HepG2 (cell line): ENCODE measurements around the gene SPOP. TPM values are rescaled to one million over a fixed set of nuclear protein-coding genes. Genes with fewer than 3 reads are reported as not detected.

Source experiments
- ATAC-seq: fragments of 200-7000 bp; cut with Tn5 transposase; 3 replicates; pipeline ENCODE4 v1.9.1; 2020; ENCODE audit warnings: mild to moderate bottlenecking, moderate library complexity
- BruUV-seq: library from RNA; stranded (reverse); fragments of 400-500 nt; replicated peaks from 2 replicates; lab custom pipeline; 2021; lab: Mats Ljungman, UMichigan
- CTCF ChIA-PET: fragments of 300-600 bp; formaldehyde crosslinking; extraction: SDS; loops from one replicate; lab custom pipeline; 2021; ENCODE audit warnings: low total read pairs, inconsistent platforms, low intra/inter-chr PET ratio; lab: Yijun Ruan, JAX
- POLR2A ChIA-PET: fragments of 350-600 bp; sonication (Branson Sonifier 250); formaldehyde crosslinking; loops from one replicate; lab custom pipeline; 2020; ENCODE audit warnings: antibody characterized with exemption, inconsistent platforms; lab: Yijun Ruan, JAX
- DNase-seq: peaks from one replicate; pipeline ENCODE4 v3.0.0-alpha.2; 2015; ENCODE audit warnings: low spot score
- FAIRE-seq: peaks from 3 replicates; lab custom pipeline; 2011; peaks lifted over from hg19 to GRCh38; lab: Jason Lieb, UNC
- H2AFZ ChIP-seq: one replicate; pipeline ENCODE4 v1.6.1; 2011; ENCODE audit warnings: low read length, inconsistent platforms
- H3K27ac ChIP-seq: fragments of 300-600 bp; 3 replicates; pipeline ENCODE4 v1.8.0; 2011; ENCODE audit warnings: mixed run types, mild to moderate bottlenecking, mixed read lengths, low read length, inconsistent platforms; ENCODE audit not compliant: insufficient read depth; ENCODE audit errors: extremely low read length
- H3K27me3 ChIP-seq, 2 experiments: fragments of 200-600 bp in 1 of 2; 2 replicates in 1 of 2; 3 replicates in 1 of 2; pipeline versions ENCODE4 v1.6.0 to v1.8.0; 2011; ENCODE audit warnings: low read length in 2 of 2, mild to moderate bottlenecking in 2 of 2, moderate library complexity in 2 of 2, inconsistent platforms in 1 of 2; ENCODE audit not compliant: insufficient read depth in 2 of 2, control insufficient read depth in 1 of 2
- H3K36me3 ChIP-seq, 2 experiments: fragments of 200-600 bp in 1 of 2; replicated peaks in 1 of 2; 2 replicates in 1 of 2; 3 replicates in 1 of 2; pipeline versions ENCODE4 v1.5.1 to v1.8.0; 2011; ENCODE audit warnings: low read length in 2 of 2, inconsistent platforms in 1 of 2; ENCODE audit not compliant: insufficient read depth in 2 of 2, control insufficient read depth in 1 of 2
- H3K4me1 ChIP-seq: 2 replicates; pipeline ENCODE4 v1.5.1; 2012; ENCODE audit warnings: low read length, inconsistent platforms; ENCODE audit not compliant: insufficient read depth
- H3K4me2 ChIP-seq: 2 replicates; pipeline ENCODE4 v1.6.0; 2011; ENCODE audit warnings: low read depth, low read length, inconsistent platforms
- H3K4me3 ChIP-seq, 3 experiments: fragments of 200-600 bp in 1 of 3; sonication (generic), shearing (Covaris generic) in 1 of 3; replicated peaks in 1 of 3; 2 replicates each; pipeline ENCODE4 v1.5.1; 2011 to 2016; ENCODE audit warnings: low read length in 3 of 3, inconsistent platforms in 2 of 3, low read depth in 2 of 3, mild to moderate bottlenecking in 2 of 3, control low read depth in 1 of 3, mixed read lengths in 1 of 3; ENCODE audit not compliant: insufficient read depth in 1 of 3
- H3K79me2 ChIP-seq: one replicate; pipeline ENCODE4 v1.6.1; 2011; ENCODE audit warnings: low read length, inconsistent platforms; ENCODE audit not compliant: insufficient read depth
- H3K9ac ChIP-seq: 2 replicates; pipeline ENCODE4 v1.6.0; 2011; ENCODE audit warnings: mild to moderate bottlenecking, low read depth, low read length, inconsistent platforms; ENCODE audit not compliant: insufficient read depth
- H3K9me3 ChIP-seq: 2 replicates; pipeline ENCODE4 v1.5.1; 2012; ENCODE audit warnings: mild to moderate bottlenecking, low read length
- H4K20me1 ChIP-seq: 2 replicates; pipeline ENCODE4 v1.6.0; 2011; ENCODE audit warnings: inconsistent platforms, mild to moderate bottlenecking, low read length, moderate library complexity; ENCODE audit not compliant: insufficient read depth
- CEBPB ChIP-seq: IDR thresholded peaks from 2 replicates; pipeline ENCODE4 v1.6.1; 2011; ENCODE audit warnings: low read depth, low read length, improper control_type of control experiment, borderline replicate concordance
- DDIT3 ChIP-seq: sonication (generic); formaldehyde crosslinking; IDR thresholded peaks from 2 replicates; pipeline ENCODE4 v1.4.0; 2020; ENCODE audit warnings: mild to moderate bottlenecking, missing genetic modification reagents
- HNF4G ChIP-seq, 2 experiments: sonication (generic) in 1 of 2; formaldehyde crosslinking in 1 of 2; IDR thresholded peaks; 2 replicates each; pipeline versions ENCODE4 v1.4.0 to v1.6.1; 2011 to 2020; ENCODE audit warnings: borderline replicate concordance in 2 of 2, low read depth in 2 of 2, mild to moderate bottlenecking in 2 of 2, low read length in 1 of 2, missing genetic modification reagents in 1 of 2, moderate library complexity in 1 of 2
- NKX3-1 ChIP-seq: sonication (generic); formaldehyde crosslinking; IDR thresholded peaks from 2 replicates; pipeline ENCODE4 v1.5.0; 2020; ENCODE audit warnings: missing genetic modification reagents
- RORA ChIP-seq: sonication (generic); formaldehyde crosslinking; IDR thresholded peaks from 2 replicates; pipeline ENCODE4 v1.5.0; 2020; ENCODE audit warnings: mild to moderate bottlenecking, missing genetic modification reagents, moderate library complexity
- SALL1 ChIP-seq: sonication (generic); formaldehyde crosslinking; IDR thresholded peaks from 2 replicates; pipeline ENCODE4 v1.8.0; 2022; ENCODE audit warnings: mild to moderate bottlenecking, missing genetic modification reagents
- USF2 ChIP-seq, 2 experiments: sonication (generic) in 1 of 2; formaldehyde crosslinking in 1 of 2; IDR thresholded peaks; 2 replicates each; pipeline versions ENCODE4 v1.5.1 to v1.6.1; 2011 to 2020; ENCODE audit warnings: borderline replicate concordance in 1 of 2, low read depth in 1 of 2, low read length in 1 of 2, mild to moderate bottlenecking in 1 of 2, missing genetic modification reagents in 1 of 2, moderate library complexity in 1 of 2
- WIZ ChIP-seq: sonication (generic); formaldehyde crosslinking; IDR thresholded peaks from 2 replicates; pipeline ENCODE4 v1.5.1; 2020; ENCODE audit warnings: mild to moderate bottlenecking, missing genetic modification reagents
- ZFP1 ChIP-seq: IDR thresholded peaks from 2 replicates; pipeline ENCODE4 v1.6.1; 2016
- ZNF34 ChIP-seq: sonication (generic); formaldehyde crosslinking; IDR thresholded peaks from 2 replicates; pipeline ENCODE4 v1.4.0; 2020; ENCODE audit warnings: mild to moderate bottlenecking, missing genetic modification reagents, borderline replicate concordance
- ZSCAN20 ChIP-seq: sonication (generic); formaldehyde crosslinking; IDR thresholded peaks from 2 replicates; pipeline ENCODE4 v1.4.0; 2020; ENCODE audit warnings: missing genetic modification reagents, mild to moderate bottlenecking, borderline replicate concordance
- WGBS: methylation state at CpG from one replicate; pipeline ENCODE4 v1.1.6; 2017; ENCODE audit warnings: low lambda C conversion rate; 5-methylcytosine and 5-hydroxymethylcytosine counted together
- in situ Hi-C: cut with HindIII; loops from 2 replicates; pipeline ENCODE4 v1.10.0; 2017; ENCODE audit warnings: low pct_unique_long_range_greater_than_20kb; ENCODE audit not compliant: extremely low pct_ligation_motif_present
- intact Hi-C: fragments of 100-400 bp; cut with micrococcal nuclease; formaldehyde crosslinking; loops from one replicate; pipeline ENCODE4 v1.10.0; 2022; ENCODE audit not compliant: unreplicated experiment
- polyA plus RNA-seq, 8 experiments: library from polyadenylated mRNA; depleted of rRNA in 3 of 8; stranded (reverse) in 7 of 8; unstranded in 1 of 8; fragments of >200 nt; fragmentation: Illumina TruSeq in 4 of 8; extraction: Trizol in 4 of 8; gene quantifications; 2 replicates each; pipeline versions ENCODE4 v1.2.1 to v1.2.3, GENCODE V29; 2011 to 2016; ENCODE audit warnings: low read depth in 4 of 8, missing spikeins in 1 of 8, mixed read lengths in 1 of 8; ENCODE audit not compliant: insufficient read depth in 1 of 8
- total RNA-seq, 5 experiments: library from RNA; depleted of rRNA; stranded (reverse); fragments of >200 nt; fragmentation: Illumina TruSeq; extraction: Trizol; gene quantifications; 2 replicates each; pipeline ENCODE4 v1.2.3, GENCODE V29; 2016; ENCODE audit warnings: low read depth in 1 of 5
- TF ChIP-seq, protein P1 (sequence below): sonication (generic); formaldehyde crosslinking; IDR thresholded peaks from 2 replicates; pipeline ENCODE4 v1.4.0; 2020; ENCODE audit warnings: low read depth, mild to moderate bottlenecking, missing genetic modification reagents

Gene SPOP
- total and polyA plus RNA-seq, 2 of the 13 experiments (the other 11 are each of a cell fraction or from before 2014, with no cell fraction given), result 52.8 to 60.8 TPM

DNA sequence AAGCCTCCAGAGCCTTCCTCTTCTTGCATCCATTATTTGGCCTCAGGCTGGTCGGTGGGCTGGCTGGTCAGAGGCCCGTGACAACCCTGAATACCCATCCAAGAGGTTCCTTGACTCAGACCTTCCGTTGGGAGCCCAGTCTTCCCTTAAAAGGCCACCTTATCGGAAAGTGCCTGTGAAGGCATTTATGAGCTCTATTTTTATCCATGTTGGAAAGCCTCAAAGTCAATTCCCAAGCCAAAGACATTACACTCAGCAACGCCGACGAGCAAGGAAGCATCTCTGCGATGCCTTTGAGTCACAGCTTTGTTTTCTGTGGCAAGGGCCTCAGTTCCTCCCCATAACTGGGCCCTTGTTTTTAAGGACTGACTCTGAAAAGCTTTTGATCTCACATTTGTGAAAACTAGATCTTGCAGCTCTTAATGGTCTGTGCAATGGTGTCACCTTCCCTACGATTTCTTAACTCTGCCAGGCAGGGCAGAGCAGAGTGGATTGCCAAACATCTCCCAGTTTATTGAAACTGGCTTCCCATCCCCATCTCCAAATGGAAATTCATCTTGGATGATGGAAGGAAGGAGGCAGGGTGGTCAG, 13.3 kb upstream of the SPOP start:
- peaks cover 58% of the 10 kb centered on the region for H3K4me1 ChIP-seq
- no peaks in the 10 kb centered on the region for H3K9me3 ChIP-seq
- H2AFZ ChIP-seq, result no peak overlapping the region
- 42% methylated on average over 9 of the region's 9 CpGs for WGBS
- FAIRE-seq (no peak), ATAC-seq (no peak), DNase-seq (no peak)
- no peak overlapping the region for H3K27ac ChIP-seq
- no peaks in the 10 kb centered on the region for H3K36me3 ChIP-seq
- peak; percentile 42; the same call in 1 of the 2 replicates for TF ChIP-seq CEBPB
- no peak for TF ChIP-seq DDIT3
- no peak overlapping the region for H3K4me3 ChIP-seq
- ChIA-PET POLR2A (interaction anchor here (1.0 to 1.4 kb wide), 2 partner anchors 17 to 277 kb away, joined by 3 to 4 read pairs; partner anchors contain the start of gene PHB1), CTCF (interaction anchor here (6.6 kb wide), 1 partner anchor 121 kb away, joined by 210 read pairs; no protein-coding TSS in a partner anchor)
- in situ Hi-C loops (no loop called here), intact Hi-C loops (no loop called here)
- no peaks in the 10 kb centered on the region for H4K20me1 ChIP-seq
- H3K27me3 ChIP-seq, result peaks cover 0 to 17% of the 10 kb centered on the region in 2 experiments; a peak in 2 of 5 replicates
- H3K4me2 ChIP-seq, result peak overlapping the region; percentile 64; the same call in 1 of the 2 replicates
- H3K9ac ChIP-seq, result no peak overlapping the region
- BruUV-seq, result no TSS peak
- no peaks in the 10 kb centered on the region for H3K79me2 ChIP-seq

GRCh38 chr17:49690256-49690655, 12.4 kb upstream of the SPOP start:
- DNase-seq, result no peak
- FAIRE-seq, result no peak
- H3K9ac ChIP-seq, result no peak overlapping the region
- H3K27me3 ChIP-seq, result peaks cover 0 to 17% of the 10 kb centered on the region in 2 experiments; a peak in 2 of 5 replicates
- CTCF ChIA-PET, result no interaction called here
- 53% methylated on average over 2 of the region's 2 CpGs for WGBS
- H3K36me3 ChIP-seq, result no peaks in the 10 kb centered on the region
- no peak overlapping the region for H3K27ac ChIP-seq
- no peaks in the 10 kb centered on the region for H3K79me2 ChIP-seq
- intact Hi-C loops, result no loop called here
- no peak for ATAC-seq
- H3K4me1 ChIP-seq, result peaks cover 56% of the 10 kb centered on the region
- no peak overlapping the region for H3K4me2 ChIP-seq
- in situ Hi-C loops, result no loop called here
- no peaks in the 10 kb centered on the region for H4K20me1 ChIP-seq
- no peak overlapping the region for H3K4me3 ChIP-seq
- BruUV-seq, result no TSS peak
- no peak overlapping the region for H2AFZ ChIP-seq
- POLR2A ChIA-PET, result no interaction called here
- no peaks in the 10 kb centered on the region for H3K9me3 ChIP-seq
- TF ChIP-seq NKX3-1 (CRISPR knock-in tag) (no peak), ZFP1 (CRISPR knock-in tag) (no peak), ZSCAN20 (CRISPR knock-in tag) (no peak), RORA (CRISPR knock-in tag) (no peak), HNF4G (IDR thresholded peaks at IDR 0.05; ENCODE audit: borderline replicate concordance, low read depth, low read length) (no peak), HNF4G (CRISPR knock-in tag; IDR thresholded peaks at IDR 0.05; ENCODE audit: borderline replicate concordance, low read depth) (no peak), USF2 (IDR thresholded peaks at IDR 0.05; ENCODE audit: low read depth, low read length) (no peak), USF2 (CRISPR knock-in tag; IDR thresholded peaks at IDR 0.05; ENCODE audit: borderline replicate concordance) (no peak), SALL1 (CRISPR knock-in tag) (no peak), ZNF34 (CRISPR knock-in tag) (no peak), WIZ (CRISPR knock-in tag) (no peak)
- TF ChIP-seq, protein P1, sequence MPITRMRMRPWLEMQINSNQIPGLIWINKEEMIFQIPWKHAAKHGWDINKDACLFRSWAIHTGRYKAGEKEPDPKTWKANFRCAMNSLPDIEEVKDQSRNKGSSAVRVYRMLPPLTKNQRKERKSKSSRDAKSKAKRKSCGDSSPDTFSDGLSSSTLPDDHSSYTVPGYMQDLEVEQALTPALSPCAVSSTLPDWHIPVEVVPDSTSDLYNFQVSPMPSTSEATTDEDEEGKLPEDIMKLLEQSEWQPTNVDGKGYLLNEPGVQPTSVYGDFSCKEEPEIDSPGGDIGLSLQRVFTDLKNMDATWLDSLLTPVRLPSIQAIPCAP, result no peak
